GM18861 (cell line): ENCODE results near the gene FBXO24.
A peak's percentile ranks its signal among the peaks of the same experiment; 100 is the strongest.

Source experiments
- ATAC-seq: cut with Tn5 transposase; IDR thresholded peaks from one replicate; pipeline ENCODE4 v1.9.1; 2021; ENCODE audit not compliant: unreplicated experiment

Gene FBXO24

GRCh38 chr7:100589341-100589947 is 3.3 kb downstream of the FBXO24 start:
- ATAC-seq: no peak

DNA sequence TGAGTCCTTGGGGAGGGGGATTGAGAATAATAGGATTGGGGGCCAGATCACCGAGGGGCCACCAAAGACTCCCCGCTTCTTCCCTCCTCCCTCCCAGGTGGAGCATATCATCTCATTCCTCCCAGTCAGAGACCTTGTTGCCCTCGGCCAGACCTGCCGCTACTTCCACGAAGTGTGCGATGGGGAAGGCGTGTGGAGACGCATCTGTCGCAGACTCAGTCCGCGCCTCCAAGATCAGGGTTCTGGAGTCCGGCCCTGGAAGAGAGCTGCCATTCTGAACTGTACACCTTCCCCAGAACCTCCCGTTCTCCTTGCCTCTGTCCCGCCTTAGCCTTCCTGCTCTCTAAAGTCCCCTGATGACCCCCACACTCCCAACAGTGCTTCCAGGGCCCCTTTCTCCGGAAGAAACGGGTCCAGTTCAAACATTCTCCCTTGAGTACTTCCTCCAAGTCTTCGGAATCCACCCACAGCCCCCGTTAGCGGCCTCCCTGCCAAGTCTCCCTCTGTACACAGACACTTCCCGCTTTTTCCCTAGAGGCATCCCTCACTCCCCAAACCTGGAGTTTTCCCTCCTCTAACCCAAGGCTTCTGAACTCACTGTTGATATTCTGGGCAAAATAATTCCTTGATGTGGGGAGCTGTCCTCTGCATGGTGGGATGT is 4.1 kb downstream of the FBXO24 start:
- ATAC-seq: no peak

- no peak for ATAC-seq
These were observed 5.5 kb downstream of the FBXO24 start for GRCh38 chr7:100591596-100591995.

GRCh38 chr7:100595188-100595587 is 9.1 kb downstream of the FBXO24 start:
- ATAC-seq: no peak

DNA sequence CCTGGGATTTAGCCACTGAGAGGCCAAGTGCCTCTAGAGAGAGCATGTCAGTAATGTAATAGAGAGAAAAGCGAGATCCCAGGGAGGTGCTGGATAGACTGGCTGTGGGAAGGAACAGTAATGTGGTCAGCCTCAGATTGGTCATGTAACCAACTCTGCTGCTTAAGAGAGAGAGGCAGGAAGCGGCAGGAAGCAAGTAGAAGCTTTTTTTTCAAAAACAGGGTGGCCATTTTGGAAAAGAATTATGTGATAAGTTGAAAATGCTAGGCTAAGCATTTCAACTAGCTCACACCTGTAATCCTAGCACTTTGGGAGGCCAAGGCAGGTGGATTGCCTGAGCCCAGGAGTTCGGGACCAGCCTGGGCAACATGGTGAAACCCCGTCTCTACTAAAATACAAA is 12.3 kb downstream of the FBXO24 start:
- no peak for ATAC-seq

DNA sequence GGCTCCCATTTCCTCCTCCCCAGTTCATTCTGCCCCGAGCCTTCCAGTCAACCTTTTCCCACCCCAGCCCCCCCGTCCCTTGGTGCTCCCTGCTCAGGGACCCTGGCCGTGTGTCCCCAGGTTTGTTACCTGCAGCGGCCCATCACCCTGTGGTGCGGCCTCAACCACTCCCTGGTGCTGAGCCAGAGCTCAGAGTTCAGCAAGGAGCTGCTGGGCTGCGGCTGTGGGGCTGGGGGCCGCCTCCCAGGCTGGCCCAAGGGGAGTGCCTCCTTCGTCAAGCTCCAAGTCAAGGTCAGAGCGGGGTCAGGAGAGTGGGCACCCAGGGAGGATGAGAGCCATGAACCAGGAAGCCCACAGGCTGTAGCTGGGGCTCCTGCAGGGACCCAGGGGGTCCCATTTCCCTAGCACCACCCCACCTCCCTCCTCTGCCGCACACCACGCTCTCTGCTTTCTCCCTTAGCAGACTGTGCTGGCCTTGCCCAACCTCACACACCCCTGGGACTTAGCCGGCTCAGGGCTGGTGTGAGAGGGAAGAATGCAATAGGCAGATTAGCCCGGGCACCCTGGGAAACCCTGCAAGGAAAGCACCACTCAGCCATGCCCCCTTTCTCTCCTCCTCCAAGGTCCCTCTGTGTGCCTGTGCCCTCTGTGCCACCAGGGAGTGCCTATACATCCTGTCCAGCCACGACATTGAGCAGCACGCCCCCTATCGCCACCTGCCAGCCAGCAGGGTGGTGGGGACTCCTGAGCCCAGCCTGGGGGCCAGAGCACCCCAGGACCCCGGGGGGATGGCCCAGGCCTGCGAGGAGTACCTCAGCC is 14.0 kb downstream of the FBXO24 start:
- ATAC-seq: no peak

GRCh38 chr7:100600730-100601038 is 14.6 kb downstream of the FBXO24 start:
- ATAC-seq: no peak

DNA sequence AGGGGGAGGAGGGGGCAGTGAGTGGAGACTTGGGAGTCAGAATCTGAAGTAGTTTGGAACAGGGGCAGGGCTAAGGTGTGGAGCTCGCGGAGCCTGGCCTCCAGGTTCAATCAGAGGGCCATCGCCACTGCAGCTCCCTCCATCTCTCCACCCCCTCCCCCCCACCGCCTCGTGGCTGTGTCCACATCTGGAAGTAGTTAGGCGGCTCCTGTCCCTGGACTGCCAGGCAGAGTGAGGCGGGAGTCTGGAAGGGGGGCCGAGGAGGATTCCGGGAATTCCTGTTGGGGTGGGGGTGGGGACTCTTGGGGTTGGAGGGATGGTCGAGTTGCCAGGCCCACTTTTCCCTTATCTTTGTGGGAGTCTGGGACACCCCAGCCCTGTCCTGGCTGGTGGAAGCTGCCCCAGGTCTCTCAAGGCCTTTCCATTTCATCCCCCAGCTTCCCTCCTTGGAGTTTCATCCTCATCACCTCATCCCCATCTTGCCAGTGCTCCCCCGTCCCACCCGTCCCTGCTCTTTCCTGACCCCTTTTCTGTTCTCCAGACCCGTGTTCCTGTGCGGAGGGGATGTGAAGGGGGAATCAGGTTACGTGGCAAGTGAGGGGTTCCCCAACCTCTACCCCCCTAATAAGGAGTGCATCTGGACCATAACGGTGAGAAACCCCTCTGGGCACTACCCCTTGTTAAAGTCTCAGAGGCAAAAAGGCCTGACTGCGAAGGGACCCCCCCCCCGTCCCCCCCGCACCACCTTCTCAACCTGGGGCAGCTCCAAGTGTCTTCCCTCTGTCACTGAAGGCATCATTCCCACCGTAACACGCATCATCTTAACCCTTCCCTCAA is 17.0 kb downstream of the FBXO24 start:
- ATAC-seq: no peak

DNA sequence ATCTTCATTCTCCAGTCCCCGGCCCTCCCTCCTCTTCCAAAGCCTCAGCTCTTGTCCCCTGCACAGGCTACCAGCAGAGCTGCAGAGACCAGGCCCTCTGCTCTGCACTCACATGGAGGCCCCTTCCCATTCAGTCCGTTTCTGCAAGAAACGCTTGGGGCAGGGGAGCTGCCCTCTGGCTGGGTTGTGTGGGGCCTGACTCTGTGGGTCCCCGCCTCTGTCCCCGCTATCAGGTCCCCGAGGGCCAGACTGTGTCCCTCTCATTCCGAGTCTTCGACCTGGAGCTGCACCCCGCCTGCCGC is 17.5 kb downstream of the FBXO24 start:
- ATAC-seq: no peak

DNA sequence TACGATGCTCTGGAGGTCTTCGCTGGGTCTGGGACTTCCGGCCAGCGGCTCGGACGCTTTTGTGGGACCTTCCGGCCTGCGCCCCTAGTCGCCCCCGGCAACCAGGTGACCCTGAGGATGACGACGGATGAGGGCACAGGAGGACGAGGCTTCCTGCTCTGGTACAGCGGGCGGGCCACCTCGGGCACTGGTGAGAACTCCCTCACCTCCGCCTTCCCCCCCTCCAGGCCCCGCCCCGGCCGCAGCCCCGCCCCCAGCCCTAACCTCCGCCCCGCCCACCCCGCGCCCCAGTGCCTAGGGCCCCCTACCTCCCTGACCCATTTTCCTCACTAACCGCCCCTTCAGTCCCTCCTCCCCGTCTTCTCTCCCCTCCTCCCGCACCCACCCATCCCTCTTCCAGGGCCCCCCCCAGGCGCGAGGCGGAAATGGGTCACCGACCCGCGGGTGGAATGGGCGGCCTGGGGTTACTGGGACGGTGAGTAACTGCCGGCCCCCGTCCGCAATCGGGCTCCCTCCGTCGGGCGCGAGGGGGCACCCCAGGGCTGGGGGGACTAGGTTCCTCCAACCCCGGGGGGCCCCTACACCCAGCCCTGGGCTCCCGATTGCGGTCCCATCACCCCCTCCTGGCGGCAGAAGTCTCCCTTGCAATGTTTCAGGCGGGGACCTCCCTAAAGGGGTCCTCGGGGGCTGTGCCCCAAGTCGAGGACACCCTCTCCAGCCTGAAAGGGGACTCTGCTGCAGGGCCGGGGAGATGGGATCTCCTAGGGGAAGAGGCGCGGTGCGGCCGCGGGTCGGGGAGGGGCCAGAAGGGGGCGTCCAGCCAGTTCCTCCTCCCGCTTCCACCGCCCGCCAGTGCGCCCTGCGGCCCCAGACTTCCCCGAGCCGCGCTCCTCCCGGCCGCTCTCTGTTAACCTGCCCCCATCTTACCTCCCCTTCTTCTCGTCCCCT is 18.2 kb downstream of the FBXO24 start:
- no peak for ATAC-seq

GRCh38 chr7:100604976-100605911 is 19.1 kb downstream of the FBXO24 start:
- no peak for ATAC-seq

GRCh38 chr7:100606313-100606712 is 20.2 kb downstream of the FBXO24 start:
- no peak for ATAC-seq

- no peak for ATAC-seq
These were observed 21.0 kb downstream of the FBXO24 start for GRCh38 chr7:100607111-100607510.

DNA sequence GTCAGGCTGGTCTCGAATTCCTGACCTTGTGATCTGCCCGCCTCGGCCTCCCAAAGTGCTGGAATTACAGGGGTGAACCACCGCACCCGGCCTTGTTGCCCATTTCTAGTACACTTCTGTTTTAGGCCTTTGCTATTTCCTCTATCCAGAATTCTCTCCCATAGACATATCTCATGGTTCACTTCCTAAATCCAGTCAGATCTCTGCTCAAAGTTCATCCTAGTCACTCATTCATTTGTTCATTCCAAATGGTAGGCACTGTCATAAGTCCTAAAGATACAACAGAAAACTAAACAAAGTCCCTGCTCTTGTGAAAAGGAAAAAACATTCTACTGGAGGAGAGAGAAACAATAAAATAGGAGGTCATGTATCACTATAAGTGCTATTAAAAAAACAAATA is 23.8 kb downstream of the FBXO24 start:
- ATAC-seq: no peak

DNA sequence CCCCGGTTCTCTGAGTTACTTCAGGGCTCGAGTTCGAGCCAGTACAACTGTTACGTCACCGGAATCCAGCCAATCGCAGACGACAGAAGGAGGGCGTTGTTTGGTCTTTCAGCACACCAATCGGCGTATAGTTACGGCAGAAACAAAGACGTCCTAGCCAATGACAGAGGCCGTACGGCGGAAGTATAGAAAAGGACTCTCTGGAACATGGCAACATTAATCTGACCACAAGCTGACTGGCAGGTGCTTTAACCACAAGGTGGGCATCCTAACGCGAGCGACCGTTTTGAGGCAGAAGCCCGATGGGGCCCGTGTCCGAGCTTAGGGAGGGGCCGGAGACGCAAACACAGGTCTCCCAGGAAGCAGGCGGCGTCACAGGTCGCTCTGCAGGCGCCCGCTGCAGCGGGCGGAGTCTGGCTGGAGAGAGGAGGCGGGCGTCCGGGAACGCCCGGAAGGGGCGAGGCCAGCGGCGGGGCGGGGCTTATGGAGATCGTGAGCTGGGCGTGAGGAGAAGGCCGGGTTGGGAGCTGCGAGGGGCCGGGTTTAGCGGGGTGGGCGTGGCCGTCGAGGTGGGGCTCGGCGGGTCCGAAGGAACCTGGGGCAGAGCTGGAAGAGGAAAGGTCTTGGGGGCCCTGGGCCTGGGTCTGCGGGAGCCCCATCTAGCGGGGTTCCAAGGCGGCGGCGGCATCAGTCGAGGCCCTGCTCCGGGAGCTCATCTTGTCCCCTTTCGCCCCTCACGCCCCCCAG is 26.0 kb downstream of the FBXO24 start, which contains the start of gene MOSPD3:
MOSPD3 (plus strand) TSS at position 558 of the 747 bp plus-strand sequence. CDS start 252 bp downstream, outside the sequence.
- peak; percentile 89 for ATAC-seq

DNA sequence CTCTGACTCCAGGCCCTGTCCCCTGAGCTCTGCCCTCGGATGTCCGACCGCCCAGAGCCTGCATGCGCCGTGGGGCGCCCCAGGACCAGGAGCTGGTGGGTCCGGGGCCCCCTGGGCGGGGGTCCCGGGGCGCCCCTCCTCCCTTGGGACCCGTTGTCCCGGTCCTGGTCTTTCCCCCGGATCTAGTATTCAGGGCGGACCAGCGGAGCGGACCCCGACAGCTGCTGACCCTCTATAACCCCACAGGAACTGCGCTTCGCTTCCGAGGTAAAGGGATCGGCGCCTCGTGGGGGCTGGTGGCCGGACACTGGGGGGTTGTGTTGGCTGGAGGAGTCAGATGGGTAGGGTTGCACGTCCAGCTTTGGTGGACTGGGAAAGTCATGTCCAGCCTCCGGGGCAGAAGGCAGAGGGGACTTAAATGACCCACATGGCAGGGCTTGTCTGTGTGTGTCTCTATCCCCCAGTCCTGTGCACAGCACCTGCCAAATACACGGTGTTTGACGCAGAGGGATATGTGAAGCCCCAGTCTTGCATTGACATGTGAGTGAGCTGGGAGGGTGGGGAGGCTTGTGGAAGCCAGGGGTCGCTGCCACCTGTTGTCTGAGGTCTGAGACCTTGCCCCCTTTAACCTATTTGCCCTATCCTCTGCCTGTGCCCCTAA is 26.7 kb downstream of the FBXO24 start:
- ATAC-seq: no peak

GRCh38 chr7:100613412-100614175 is 27.5 kb downstream of the FBXO24 start:
- no peak for ATAC-seq
